Hematopoietic multipotent progenitor cell (in vitro differentiated cells): ENCODE measurements around the gene GAMT. TPM values are rescaled to one million over a fixed set of nuclear protein-coding genes. Genes with fewer than 3 reads are reported as not detected.
"Not testable (repeated sequence)": the region's sequence is repeated elsewhere in the genome, so short reads cannot be mapped to it uniquely, and the experiment has no call there.

Experiments
- DNase-seq, 3 donors: peaks; one replicate each; pipeline ENCODE4 v3.0.0-alpha.2; 2011 to 2015; ENCODE audit warnings: low read depth in 2 of 3, low spot score in 2 of 3
- total RNA-seq: library from RNA; depleted of rRNA; stranded (reverse); fragments of >200 nt; gene quantifications from one replicate; pipeline ENCODE4 v1.2.3, GENCODE V29; 2012

The GAMT gene
- 32.0 TPM for total RNA-seq

GRCh38 chr19:1401138-1401888, at the start of gene GAMT:
GAMT (minus strand) TSS chr19:1401542; CDS start chr19:1401476, 66 bp downstream.
- peak in 1 of 3 donors; percentile 45 for DNase-seq

GRCh38 chr19:1449467-1450442, 48.4 kb upstream of the GAMT start, which contains the start of gene APC2:
APC2 (plus strand) TSS chr19:1450121; CDS start chr19:1453002, 2,881 bp downstream.
- peak in 1 of 3 donors; percentile 41 for DNase-seq

GRCh38 chr19:1447944-1448343, 46.6 kb upstream of the GAMT start:
- DNase-seq: no peak

DNA sequence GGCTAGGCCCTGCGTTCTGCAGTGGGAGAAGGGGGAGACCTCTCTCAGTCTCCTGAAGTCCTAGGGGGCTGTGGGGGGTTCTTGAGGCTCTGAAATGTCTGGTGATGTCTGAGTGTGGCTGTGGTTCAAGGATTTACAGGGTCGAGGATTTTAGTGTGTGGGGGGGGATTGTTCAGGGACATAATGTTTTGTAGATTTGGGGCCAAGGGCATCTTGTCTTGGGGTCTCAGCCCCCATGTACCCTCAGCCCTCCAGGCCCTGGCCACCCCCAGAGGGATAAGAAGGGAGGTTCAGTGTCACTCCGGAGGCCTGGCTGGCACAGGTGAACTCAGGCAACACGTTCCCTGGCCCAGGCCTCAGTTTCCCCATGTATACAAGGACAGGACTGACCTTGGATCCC, 46.2 kb upstream of the GAMT start:
- DNase-seq: no peak

GRCh38 chr19:1446713-1447481, 45.6 kb upstream of the GAMT start:
- peak in 1 of 3 donors; percentile 64 for DNase-seq

GRCh38 chr19:1445932-1446712, 44.8 kb upstream of the GAMT start:
- no peak for DNase-seq

- DNase-seq: peak; percentile 57 to 72 (median 65)
Observed at GRCh38 chr19:1445185-1445931, 44.0 kb upstream of the GAMT start.

- no peak for DNase-seq
Observed at GRCh38 chr19:1441677-1442438, 40.5 kb upstream of the GAMT start.

- DNase-seq: no peak
Observed at GRCh38 chr19:1441022-1441426, 39.7 kb upstream of the GAMT start.

DNA sequence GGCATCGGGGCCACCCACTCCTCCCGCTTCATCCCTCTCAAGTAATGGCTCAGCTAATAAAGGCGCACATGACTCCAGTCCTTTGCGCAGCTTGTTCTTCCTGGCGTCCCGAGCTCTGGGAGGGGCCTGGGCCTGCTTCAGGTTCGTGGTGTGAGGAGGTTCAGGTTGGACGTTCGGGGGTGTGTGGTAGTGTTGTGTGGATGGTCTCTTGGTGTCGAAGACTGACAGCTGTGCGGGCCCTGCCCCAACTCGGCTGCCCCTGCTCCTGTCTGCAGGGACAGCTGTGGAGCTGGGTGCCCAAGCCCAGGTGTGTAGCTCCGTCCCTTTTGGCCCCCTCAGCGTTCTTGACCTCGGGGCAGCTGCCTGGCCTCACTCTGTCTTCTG, 39.1 kb upstream of the GAMT start:
- DNase-seq: no peak

GRCh38 chr19:1439525-1440417, 38.4 kb upstream of the GAMT start:
- DNase-seq: not testable (repeated sequence)

- no peak for DNase-seq
Observed at GRCh38 chr19:1438933-1439354, 37.6 kb upstream of the GAMT start.

- DNase-seq: peak; percentile 95 to 97 (median 95)
Observed at GRCh38 chr19:1438035-1438932, 36.9 kb upstream of the GAMT start, which contains the start of gene RPS15. RPS15 (plus strand) TSS chr19:1438396; CDS start chr19:1438426, 30 bp downstream.

DNA sequence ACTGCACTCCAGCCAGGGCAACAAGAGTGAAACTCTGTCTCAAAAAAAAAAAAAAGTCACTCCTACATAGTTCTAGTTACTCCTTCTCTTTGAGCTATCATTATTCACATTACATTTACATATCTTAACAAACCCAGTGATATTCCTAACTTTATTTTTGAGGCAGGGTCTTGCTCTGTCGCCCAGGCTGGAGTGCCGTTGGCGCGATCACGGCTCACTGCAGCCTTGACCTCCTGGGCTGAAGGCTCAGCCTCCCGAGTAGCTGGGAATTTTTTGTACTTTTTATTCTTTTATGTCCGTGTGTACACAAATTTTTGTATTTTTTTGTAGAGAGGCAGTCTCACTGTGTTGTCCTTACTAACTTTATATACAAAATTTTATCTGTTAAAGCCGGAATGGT, 36.3 kb upstream of the GAMT start:
- no peak for DNase-seq

- no peak for DNase-seq
Observed at GRCh38 chr19:1435378-1435989, 34.1 kb upstream of the GAMT start.

GRCh38 chr19:1434577-1435060, 33.3 kb upstream of the GAMT start:
- no peak for DNase-seq
